Colonic mucosa (tissue), 4 donors: ENCODE results near the gene ACBD6. TPM values are rescaled to one million over a fixed set of nuclear protein-coding genes. Genes with fewer than 3 reads are reported as not detected.

Source experiments
- DNase-seq: peaks from one replicate; pipeline ENCODE4 v3.0.0-alpha.2; 2020
- H3K27ac ChIP-seq: fragments of 200-600 bp; one replicate; pipeline ENCODE4 v1.8.0; 2021
- H3K27me3 ChIP-seq: fragments of 200-600 bp; one replicate; pipeline ENCODE4 v1.8.0; 2021
- H3K36me3 ChIP-seq: fragments of 200-600 bp; one replicate; pipeline ENCODE4 v1.8.0; 2021
- H3K4me1 ChIP-seq: fragments of 200-600 bp; one replicate; pipeline ENCODE4 v1.8.0; 2021; ENCODE audit warnings: mild to moderate bottlenecking
- H3K4me3 ChIP-seq: fragments of 200-600 bp; one replicate; pipeline ENCODE4 v1.8.0; 2021
- H3K9ac ChIP-seq, 2 donors: one replicate each; pipeline ENCODE4 v1.7.0; 2013; ENCODE audit warnings: control low read depth in 2 of 2, low read depth in 2 of 2, low read length in 2 of 2
- H3K9me3 ChIP-seq: fragments of 200-600 bp; one replicate; pipeline ENCODE4 v1.8.0; 2021
- intact Hi-C: fragments of 100-400 bp; cut with DNase I; formaldehyde crosslinking; loops from one replicate; pipeline ENCODE4 v1.14.1; 2022
- total RNA-seq, 2 donors: library from RNA; stranded (reverse); fragmentation: NEBNext Ultra II Directional in 1 of 2; extraction: Animal tissue kit (Norgen Biotek cat#: 25700) in 1 of 2; gene quantifications; one replicate each; pipeline ENCODE4 v1.2.1, GENCODE V29; 2021
- TF ChIP-seq, protein P1 (sequence below): fragments of 200-600 bp; IDR thresholded peaks from one replicate; pipeline ENCODE4 v1.8.0; 2022; ENCODE audit warnings: antibody characterized with exemption, mild to moderate bottlenecking
- donor health status: healthy.
- donor health status: DM: no; HTN: no; CAD: no.
- donor health status: DM: no; HTN: no; CAD: no.

The ACBD6 gene
- total RNA-seq, 2 donors from 2014 or later = 16.1 to 25.8 TPM

DNA sequence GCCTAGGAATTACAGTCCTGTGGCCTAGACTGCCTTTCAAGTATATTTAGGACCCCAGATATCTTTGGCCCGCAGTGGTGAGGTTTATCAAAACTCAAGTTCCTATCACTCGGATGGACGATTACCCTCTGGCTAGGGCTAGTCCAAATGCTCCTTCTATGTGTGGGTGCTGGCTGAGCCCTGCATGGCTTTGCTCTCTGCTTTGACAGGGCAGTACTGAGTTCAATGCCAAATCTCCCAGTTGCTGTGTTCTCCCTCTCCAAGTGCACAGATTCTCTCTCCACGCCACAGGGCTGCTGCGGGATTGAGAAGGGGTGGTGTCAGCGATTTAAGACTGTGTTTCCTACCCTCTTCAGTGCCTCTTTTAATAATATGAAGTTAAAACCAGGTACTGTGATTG lies 175.3 kb downstream of the ACBD6 start:
- H3K9me3 ChIP-seq = no peaks in the 10 kb centered on the region
- no peaks in the 10 kb centered on the region for H3K36me3 ChIP-seq
- H3K4me3 ChIP-seq = no peak overlapping the region
- TF ChIP-seq, protein P1, sequence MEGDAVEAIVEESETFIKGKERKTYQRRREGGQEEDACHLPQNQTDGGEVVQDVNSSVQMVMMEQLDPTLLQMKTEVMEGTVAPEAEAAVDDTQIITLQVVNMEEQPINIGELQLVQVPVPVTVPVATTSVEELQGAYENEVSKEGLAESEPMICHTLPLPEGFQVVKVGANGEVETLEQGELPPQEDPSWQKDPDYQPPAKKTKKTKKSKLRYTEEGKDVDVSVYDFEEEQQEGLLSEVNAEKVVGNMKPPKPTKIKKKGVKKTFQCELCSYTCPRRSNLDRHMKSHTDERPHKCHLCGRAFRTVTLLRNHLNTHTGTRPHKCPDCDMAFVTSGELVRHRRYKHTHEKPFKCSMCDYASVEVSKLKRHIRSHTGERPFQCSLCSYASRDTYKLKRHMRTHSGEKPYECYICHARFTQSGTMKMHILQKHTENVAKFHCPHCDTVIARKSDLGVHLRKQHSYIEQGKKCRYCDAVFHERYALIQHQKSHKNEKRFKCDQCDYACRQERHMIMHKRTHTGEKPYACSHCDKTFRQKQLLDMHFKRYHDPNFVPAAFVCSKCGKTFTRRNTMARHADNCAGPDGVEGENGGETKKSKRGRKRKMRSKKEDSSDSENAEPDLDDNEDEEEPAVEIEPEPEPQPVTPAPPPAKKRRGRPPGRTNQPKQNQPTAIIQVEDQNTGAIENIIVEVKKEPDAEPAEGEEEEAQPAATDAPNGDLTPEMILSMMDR = no peak
- intact Hi-C loops = no loop called here
- no peaks in the 10 kb centered on the region for H3K27me3 ChIP-seq
- H3K9ac ChIP-seq = no peak overlapping the region
- no peak overlapping the region for H3K27ac ChIP-seq
- DNase-seq = no peak
- H3K4me1 ChIP-seq = no peaks in the 10 kb centered on the region

DNA sequence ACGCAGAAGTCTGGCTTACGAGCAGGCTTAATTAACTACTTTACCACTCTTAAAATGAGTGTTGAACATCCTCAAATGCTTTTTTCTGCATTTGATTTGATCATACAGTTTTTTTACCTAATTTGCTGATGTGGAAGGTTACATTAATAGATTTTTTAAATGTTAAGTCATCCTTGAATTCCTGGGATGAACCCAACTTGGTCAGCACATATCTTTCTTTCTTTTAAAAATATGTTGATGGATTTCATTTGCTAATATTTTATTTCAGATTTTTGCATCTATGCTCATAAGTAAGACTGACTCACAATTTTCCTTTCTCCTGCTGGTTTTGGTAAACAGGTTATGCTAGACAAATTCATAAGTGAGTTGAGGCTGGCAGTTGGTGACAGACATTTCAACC lies 189.5 kb downstream of the ACBD6 start:
- intact Hi-C loops = no loop called here
- H3K36me3 ChIP-seq = no peaks in the 10 kb centered on the region
- TF ChIP-seq, protein P1 = no peak

DNA sequence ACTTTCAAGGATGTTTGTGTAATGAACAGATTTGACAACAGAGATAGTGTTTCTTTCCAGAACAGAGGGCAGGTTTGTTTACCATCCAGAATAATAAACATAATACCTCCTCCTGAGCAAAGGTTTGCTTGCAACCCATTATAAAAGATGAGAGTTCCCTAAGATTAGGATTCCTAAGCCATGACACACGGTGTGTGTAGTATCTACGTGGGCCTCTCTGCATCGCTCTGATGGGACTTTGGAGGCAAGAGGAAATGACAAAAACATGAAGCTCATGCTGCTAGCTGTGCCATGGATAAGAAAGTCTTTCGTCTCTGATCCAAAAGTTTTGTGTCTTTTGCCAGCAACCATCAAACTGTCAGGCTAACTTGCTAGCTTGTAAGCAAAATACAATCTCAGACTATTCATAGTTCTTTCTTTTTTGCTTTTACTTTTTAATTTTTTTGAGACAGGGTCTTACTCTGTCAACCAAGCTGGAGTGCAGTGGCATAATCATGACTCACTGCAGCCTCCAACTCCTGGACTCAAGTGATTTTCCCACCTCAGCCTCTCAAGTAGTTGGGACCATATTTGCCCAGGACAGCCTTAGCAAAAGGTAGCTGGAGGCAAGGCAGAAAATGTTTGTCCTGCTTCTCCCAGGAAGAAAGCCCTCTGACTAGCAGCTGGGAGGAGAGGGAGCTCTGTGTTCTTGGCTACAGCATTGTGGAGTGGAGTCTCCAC lies 191.2 kb downstream of the ACBD6 start:
- no peaks in the 10 kb centered on the region for H3K4me1 ChIP-seq
- TF ChIP-seq, protein P1 = no peak
- H3K36me3 ChIP-seq = no peaks in the 10 kb centered on the region
- no peak overlapping the region for H3K4me3 ChIP-seq
- H3K9me3 ChIP-seq = no peaks in the 10 kb centered on the region
- no peak for DNase-seq
- no peak overlapping the region for H3K9ac ChIP-seq
- intact Hi-C loops = no loop called here
- no peaks in the 10 kb centered on the region for H3K27me3 ChIP-seq
- H3K27ac ChIP-seq = no peak overlapping the region

More for the DNA sequence above, 189.5 kb downstream of the ACBD6 start:
- H3K9ac ChIP-seq = no peak overlapping the region
- H3K4me3 ChIP-seq = no peak overlapping the region
- H3K9me3 ChIP-seq = no peaks in the 10 kb centered on the region
- DNase-seq = no peak
- no peak overlapping the region for H3K27ac ChIP-seq
- no peaks in the 10 kb centered on the region for H3K27me3 ChIP-seq
- no peaks in the 10 kb centered on the region for H3K4me1 ChIP-seq

DNA sequence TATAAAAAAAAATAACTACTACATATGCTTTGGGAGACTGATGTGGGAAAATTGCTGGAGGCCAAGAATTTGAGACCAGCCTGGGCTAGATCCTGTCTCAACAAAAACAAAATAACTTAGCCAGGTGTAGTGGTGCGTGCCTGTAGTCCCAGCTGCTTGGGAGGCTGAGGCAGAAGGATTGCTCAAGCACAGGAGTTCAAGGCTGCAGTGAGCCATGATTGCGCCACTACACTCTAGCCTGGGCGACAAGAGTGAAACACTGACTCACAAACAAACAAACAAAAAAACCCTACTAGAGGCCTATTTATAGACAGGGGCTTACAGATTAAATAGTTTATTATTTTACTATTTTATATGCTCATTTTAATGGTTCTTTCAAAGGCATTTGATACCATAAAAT lies 192.3 kb downstream of the ACBD6 start:
- H3K36me3 ChIP-seq = no peaks in the 10 kb centered on the region

DNA sequence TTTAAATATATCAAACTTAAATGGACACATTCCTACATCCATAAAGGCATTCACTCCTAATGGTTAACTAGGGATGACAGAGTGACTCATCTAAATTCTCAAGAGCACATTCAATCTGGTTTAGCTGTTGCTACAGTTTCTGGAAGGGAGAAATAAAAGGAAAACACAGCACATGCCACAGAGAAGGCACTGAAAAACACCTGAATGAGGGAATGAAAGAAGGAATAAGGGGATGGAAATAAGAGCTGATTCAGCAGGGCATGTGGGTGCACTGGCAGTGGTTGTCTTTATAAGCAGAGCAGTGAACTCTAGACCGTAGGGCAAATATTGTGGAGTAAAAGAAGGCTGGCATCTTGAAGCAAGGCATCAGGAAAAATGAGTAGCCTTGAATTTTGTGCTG lies 193.0 kb downstream of the ACBD6 start:
- no peak for DNase-seq
- Histone ChIP-seq H3K4me3 (no peak overlapping the region), H3K9ac (no peak overlapping the region), H3K9me3 (no peaks in the 10 kb centered on the region), H3K27ac (no peak overlapping the region), H3K27me3 (no peaks in the 10 kb centered on the region), H3K36me3 (no peaks in the 10 kb centered on the region), H3K4me1 (no peaks in the 10 kb centered on the region)
- TF ChIP-seq, protein P1 = no peak
- intact Hi-C loops = no loop called here

More for the DNA sequence above, 192.3 kb downstream of the ACBD6 start:
- no peaks in the 10 kb centered on the region for H3K4me1 ChIP-seq
- no peak overlapping the region for H3K4me3 ChIP-seq
- H3K27ac ChIP-seq = no peak overlapping the region
- no peaks in the 10 kb centered on the region for H3K9me3 ChIP-seq
- no peak overlapping the region for H3K9ac ChIP-seq
- intact Hi-C loops = no loop called here
- H3K27me3 ChIP-seq = no peaks in the 10 kb centered on the region
- DNase-seq = no peak
- TF ChIP-seq, protein P1 = no peak
